ENCODE measurements around the gene DCAKD. TPM values are rescaled to one million over a fixed set of nuclear protein-coding genes. Genes with fewer than 3 reads are reported as not detected.

Gene DCAKD
- total and polyA plus RNA-seq, 2 donors (not counting 3 experiments of a cell fraction or from before 2014, with no cell fraction given), result 30.8 to 36.5 TPM

- Histone ChIP-seq H3K9me3 (replicated peaks; ENCODE audit: control insufficient read depth, insufficient read depth, low read length) (no peaks in the 10 kb centered on the region), H3K36me3 (ENCODE audit: control insufficient read depth in 2 of 2, extremely low read depth in 1 of 2, insufficient read depth in 2 of 2, low read length in 2 of 2) (peaks cover 0 to 6% of the 10 kb centered on the region in 2 experiments), H3K79me2 (ENCODE audit: control insufficient read depth, insufficient read depth, low read length) (no peaks in the 10 kb centered on the region), H3K9me1 (replicated peaks; ENCODE audit: control insufficient read depth, extremely low read depth, insufficient read depth, low read length) (no peaks in the 10 kb centered on the region), H4K20me1 (replicated peaks; ENCODE audit: control insufficient read depth, extremely low read depth, insufficient read depth, low read length) (no peaks in the 10 kb centered on the region), H2AFZ (ENCODE audit: low read depth, low read length) (no peak overlapping the region), H3K27me3 (ENCODE audit: control insufficient read depth in 2 of 2, insufficient read depth in 2 of 2, low read length in 2 of 2) (no peaks in the 10 kb centered on the region), H3K4me1 (ENCODE audit: control insufficient read depth, extremely low read depth, insufficient read depth, low read length) (peaks cover 5% of the 10 kb centered on the region), H3K4me3 (replicated peaks in 1 of 3; ENCODE audit: insufficient read depth in 1 of 3, low read depth in 1 of 3, low read length in 3 of 3) (no peak overlapping the region), H3K4me2 (ENCODE audit: insufficient read depth, low read length) (no peak overlapping the region), H3K27ac (ENCODE audit: insufficient read depth, low read depth, low read length) (no peak overlapping the region), H3K9ac (replicated peaks; ENCODE audit: extremely low read depth, insufficient read depth, low read length) (no peak overlapping the region)
- dilution Hi-C loops (cut with MboI; ENCODE audit: extremely low pct_ligation_motif_present, low sequenced_read_pairs) (no loop called here), intact Hi-C loops (cut with micrococcal nuclease) (no loop called here)
- DNase-seq (ENCODE audit: low read depth, low spot score), result no peak
- TF ChIP-seq CTCF (IDR thresholded peaks at IDR 0.05; ENCODE audit: extremely low read depth in 1 of 2, insufficient read depth in 1 of 2, low read depth in 1 of 2, low read length in 2 of 2), result no peak
- TF ChIP-seq FOS (IDR thresholded peaks at IDR 0.05; ENCODE audit: borderline replicate concordance, insufficient read depth, low read length), result no peak
- no peak for TF ChIP-seq MAX (IDR thresholded peaks at IDR 0.05; ENCODE audit: insufficient read depth, insufficient read length)
- TF ChIP-seq POLR2A (IDR thresholded peaks at IDR 0.05; ENCODE audit: low read depth, low read length), result no peak
- no peak for TF ChIP-seq EZH2 (IDR thresholded peaks at IDR 0.05; ENCODE audit: borderline replicate concordance, low read depth, low read length, severe bottlenecking)
- TF ChIP-seq POLR2AphosphoS5 (IDR thresholded peaks at IDR 0.05; ENCODE audit: insufficient read depth, low read depth, low read length), result no peak
- TF ChIP-seq JUN (IDR thresholded peaks at IDR 0.05; ENCODE audit: borderline replicate concordance, insufficient read depth, insufficient read length, low read depth), result no peak
- TF ChIP-seq MYC (IDR thresholded peaks at IDR 0.05; ENCODE audit: low read depth, low read length), result no peak
- no peak for TF ChIP-seq GATA2 (IDR thresholded peaks at IDR 0.05; ENCODE audit: insufficient read depth, insufficient read length, low read depth, low read length)
- CTCF ChIA-PET, result interaction anchor here (2.0 to 2.2 kb wide), 2 partner anchors 8 to 69 kb away, joined by 5 to 9 read pairs; no protein-coding TSS in a partner anchor
- POLR2A ChIA-PET, result no interaction called here
- FAIRE-seq, result no peak
- no TSS peak for BruUV-seq (replicated peaks)
Measured at GRCh38 chr17:45029758-45030423, 21.5 kb downstream of the DCAKD start.
